Neuronal stem cell (in vitro differentiated cells): ENCODE measurements around the gene BBLN.

Experiments used
- DNase-seq: peaks from one replicate; pipeline ENCODE4 v3.0.0-alpha.2; 2013; ENCODE audit warnings: low spot score
- H2AFZ ChIP-seq: one replicate; pipeline ENCODE4 v1.6.1; 2013; ENCODE audit warnings: mild to moderate bottlenecking, low read length, inconsistent platforms
- H2AK5ac ChIP-seq: 2 replicates; pipeline ENCODE4 v1.6.1; 2013; ENCODE audit warnings: low read depth, mild to moderate bottlenecking, inconsistent platforms, low read length, moderate library complexity, mixed read lengths
- H2BK120ac ChIP-seq: 2 replicates; pipeline ENCODE4 v1.6.1; 2013; ENCODE audit warnings: low read depth, mild to moderate bottlenecking, inconsistent platforms, low read length, moderate library complexity, mixed read lengths
- H2BK12ac ChIP-seq: one replicate; pipeline ENCODE4 v1.6.1; 2013; ENCODE audit warnings: low read length, inconsistent platforms
- H2BK15ac ChIP-seq: 2 replicates; pipeline ENCODE4 v1.6.1; 2013; ENCODE audit warnings: mild to moderate bottlenecking, low read length, inconsistent platforms, mixed read lengths
- H2BK5ac ChIP-seq: one replicate; pipeline ENCODE4 v1.6.1; 2013; ENCODE audit warnings: inconsistent platforms, mild to moderate bottlenecking, low read length, moderate library complexity
- H3K14ac ChIP-seq: one replicate; pipeline ENCODE4 v1.6.1; 2013; ENCODE audit warnings: low read length, inconsistent platforms
- H3K18ac ChIP-seq: 2 replicates; pipeline ENCODE4 v1.6.1; 2013; ENCODE audit warnings: low read length, inconsistent platforms
- H3K23ac ChIP-seq: 2 replicates; pipeline ENCODE4 v1.6.1; 2013; ENCODE audit warnings: low read depth, mild to moderate bottlenecking, mixed read lengths, low read length, inconsistent platforms; ENCODE audit not compliant: poor library complexity
- H3K27ac ChIP-seq: replicated peaks from 3 replicates; pipeline ENCODE4 v1.5.1; 2013; ENCODE audit warnings: low read length, inconsistent platforms
- H3K27me3 ChIP-seq, 3 experiments: 2 replicates each; pipeline ENCODE4 v1.6.1; 2013; ENCODE audit warnings: low read length in 3 of 3, mild to moderate bottlenecking in 2 of 3, inconsistent platforms in 1 of 3, low read depth in 1 of 3, mixed read lengths in 1 of 3, moderate library complexity in 1 of 3; ENCODE audit not compliant: control insufficient read depth in 3 of 3, insufficient read depth in 3 of 3
- H3K36me3 ChIP-seq, 2 donors: replicated peaks in 1 of 2; 2 replicates each; pipeline ENCODE4 v1.6.1; 2013; ENCODE audit warnings: low read length in 2 of 2; ENCODE audit not compliant: control insufficient read depth in 2 of 2, insufficient read depth in 2 of 2
- H3K4ac ChIP-seq: 2 replicates; pipeline ENCODE4 v1.6.1; 2013; ENCODE audit warnings: inconsistent platforms, mild to moderate bottlenecking, low read length, moderate library complexity
- H3K4me1 ChIP-seq, 2 donors: 1 replicate in 1 of 2; 2 replicates in 1 of 2; pipeline ENCODE4 v1.6.1; 2013; ENCODE audit warnings: low read length in 2 of 2, low read depth in 1 of 2; ENCODE audit not compliant: control insufficient read depth in 2 of 2, insufficient read depth in 1 of 2
- H3K4me2 ChIP-seq: one replicate; pipeline ENCODE4 v1.6.1; 2013; ENCODE audit warnings: mild to moderate bottlenecking, low read length, inconsistent platforms; ENCODE audit not compliant: insufficient read depth, poor library complexity, severe bottlenecking
- H3K4me3 ChIP-seq, 2 donors: 2 replicates each; pipeline ENCODE4 v1.5.1; 2013; ENCODE audit warnings: low read length in 2 of 2, mild to moderate bottlenecking in 2 of 2, inconsistent platforms in 1 of 2, moderate library complexity in 1 of 2
- H3K79me1 ChIP-seq: one replicate; pipeline ENCODE4 v1.6.1; 2013; ENCODE audit warnings: low read depth, mild to moderate bottlenecking, inconsistent platforms, low read length, moderate library complexity
- H3K9ac ChIP-seq: one replicate; pipeline ENCODE4 v1.6.1; 2013; ENCODE audit warnings: mild to moderate bottlenecking, low read depth, low read length, inconsistent platforms; ENCODE audit not compliant: poor library complexity
- H3K9me3 ChIP-seq, 2 donors: replicated peaks in 1 of 2; 2 replicates each; pipeline versions ENCODE3 to v1.6.1; 2013; ENCODE audit warnings: low read length in 2 of 2, mild to moderate bottlenecking in 2 of 2, inconsistent platforms in 1 of 2, low read depth in 1 of 2, mixed read lengths in 1 of 2, moderate library complexity in 1 of 2; ENCODE audit not compliant: control insufficient read depth in 2 of 2, insufficient read depth in 1 of 2
- H4K8ac ChIP-seq: one replicate; pipeline ENCODE4 v1.6.1; 2013; ENCODE audit warnings: low read depth, mild to moderate bottlenecking, inconsistent platforms, low read length, moderate library complexity
- H4K91ac ChIP-seq: one replicate; pipeline ENCODE4 v1.6.1; 2013; ENCODE audit warnings: low read length, low read depth, mild to moderate bottlenecking, inconsistent platforms; ENCODE audit not compliant: poor library complexity
- WGBS, 2 donors: extraction: QIAGEN DNeasy Blood & Tissue Kit; methylation state at CpG; one replicate each; pipeline ENCODE4 v1.1.7; 2013; ENCODE audit warnings: missing lambda C conversion rate in 2 of 2, mixed read lengths in 1 of 2; ENCODE audit not compliant: insufficient read length in 2 of 2, insufficient replicate concordance in 1 of 2; ENCODE audit errors: extremely low coverage in 2 of 2; 5-methylcytosine and 5-hydroxymethylcytosine counted together

Gene BBLN

GRCh38 chr9:128114326-128115186 lies 45.5 kb upstream of the BBLN start:
- no peak overlapping the region for H2BK12ac ChIP-seq
- H3K18ac ChIP-seq = no peak overlapping the region
- H3K36me3 ChIP-seq = peaks cover 5 to 7% of the 10 kb centered on the region in 2 donors
- H3K23ac ChIP-seq = peak overlapping the region; percentile 32
- H2AK5ac ChIP-seq = peak overlapping the region; percentile 10
- H3K4ac ChIP-seq = no peak overlapping the region
- no peaks in the 10 kb centered on the region for H3K79me1 ChIP-seq
- no peaks in the 10 kb centered on the region for H3K9me3 ChIP-seq
- H3K9ac ChIP-seq = no peak overlapping the region
- H2AFZ ChIP-seq = no peak overlapping the region
- peak overlapping the region in 1 of 2 donors; percentile 12 for H3K4me3 ChIP-seq
- no peak for DNase-seq
- H4K91ac ChIP-seq = no peak overlapping the region
- no peak overlapping the region for H4K8ac ChIP-seq
- peaks cover 4 to 7% of the 10 kb centered on the region in 2 donors for H3K4me1 ChIP-seq
- no peak overlapping the region for H2BK120ac ChIP-seq
- no CpG with 5 or more reads among the region's 29 CpGs for WGBS, 2 donors
- H3K4me2 ChIP-seq = no peak overlapping the region
- H2BK15ac ChIP-seq = no peak overlapping the region
- H3K27ac ChIP-seq = no peak overlapping the region
- H3K14ac ChIP-seq = no peak overlapping the region
- no peaks in the 10 kb centered on the region for H3K27me3 ChIP-seq
- no peak overlapping the region for H2BK5ac ChIP-seq

- no peak overlapping the region for H2BK120ac ChIP-seq
- H3K4ac ChIP-seq = no peak overlapping the region
- H2BK5ac ChIP-seq = no peak overlapping the region
- no peak overlapping the region for H3K9ac ChIP-seq
- no peaks in the 10 kb centered on the region for H3K9me3 ChIP-seq
- H3K23ac ChIP-seq = peak overlapping the region; percentile 59
- H3K18ac ChIP-seq = no peak overlapping the region
- H3K79me1 ChIP-seq = no peaks in the 10 kb centered on the region
- H4K91ac ChIP-seq = no peak overlapping the region
- no peak overlapping the region for H3K14ac ChIP-seq
- peak overlapping the region; percentile 7 for H2AK5ac ChIP-seq
- no CpG with 5 or more reads among the region's 26 CpGs for WGBS, 2 donors
- no peak for DNase-seq
- no peak overlapping the region for H3K27ac ChIP-seq
- no peak overlapping the region for H2BK15ac ChIP-seq
- H3K27me3 ChIP-seq = no peaks in the 10 kb centered on the region
- no peak overlapping the region for H3K4me2 ChIP-seq
- no peak overlapping the region for H2BK12ac ChIP-seq
- H4K8ac ChIP-seq = no peak overlapping the region
- H3K36me3 ChIP-seq = peaks cover 4 to 7% of the 10 kb centered on the region in 2 donors
- H3K4me1 ChIP-seq = peaks cover 4 to 7% of the 10 kb centered on the region in 2 donors
- H3K4me3 ChIP-seq = no peak overlapping the region
- H2AFZ ChIP-seq = no peak overlapping the region
Observed at GRCh38 chr9:128115187-128116103, 44.6 kb upstream of the BBLN start.

- Histone ChIP-seq H4K8ac (no peak overlapping the region), H3K4me3 (no peak overlapping the region), H2BK15ac (no peak overlapping the region), H3K9me3 (no peaks in the 10 kb centered on the region), H3K23ac (no peak overlapping the region), H3K27me3 (no peaks in the 10 kb centered on the region), H3K18ac (no peak overlapping the region), H3K79me1 (no peaks in the 10 kb centered on the region), H2BK12ac (no peak overlapping the region), H2AFZ (no peak overlapping the region), H3K4ac (no peak overlapping the region), H2AK5ac (peak overlapping the region; percentile 63), H3K14ac (no peak overlapping the region), H3K27ac (no peak overlapping the region), H2BK5ac (no peak overlapping the region), H3K9ac (no peak overlapping the region), H3K4me2 (no peak overlapping the region), H2BK120ac (no peak overlapping the region), H3K36me3 (peaks cover 11 to 13% of the 10 kb centered on the region in 2 donors), H3K4me1 (peaks cover 4 to 7% of the 10 kb centered on the region in 2 donors), H4K91ac (no peak overlapping the region)
- no CpG with 5 or more reads among the region's 16 CpGs for WGBS, 2 donors
- no peak for DNase-seq
Observed at GRCh38 chr9:128116104-128117083, 43.7 kb upstream of the BBLN start.
